Skeletal muscle cell (primary cell): Measurements from ENCODE around the gene PLXNB1.

Experiments
- DNase-seq: peaks from one replicate; pipeline ENCODE4 v3.0.0-alpha.2; 2010; ENCODE audit warnings: low read depth
- H3K4me3 ChIP-seq: 2 replicates; pipeline ENCODE4 v1.5.1; 2011; ENCODE audit warnings: low read depth, mild to moderate bottlenecking, control low read depth, low read length, moderate library complexity

Gene PLXNB1

GRCh38 chr3:48423883-48424695 lies 5.8 kb downstream of the PLXNB1 start:
- H3K4me3 ChIP-seq, result no peak overlapping the region
- no peak for DNase-seq

- H3K4me3 ChIP-seq, result no peak overlapping the region
- no peak for DNase-seq
Measured at GRCh38 chr3:48423241-48423882, 6.5 kb downstream of the PLXNB1 start.

- H3K4me3 ChIP-seq, result no peak overlapping the region
- DNase-seq, result no peak
Measured at GRCh38 chr3:48422681-48423080, 7.2 kb downstream of the PLXNB1 start.

GRCh38 chr3:48422272-48422671 lies 7.6 kb downstream of the PLXNB1 start:
- DNase-seq, result no peak
- no peak overlapping the region for H3K4me3 ChIP-seq

GRCh38 chr3:48420561-48420960 lies 9.3 kb downstream of the PLXNB1 start:
- no peak for DNase-seq

GRCh38 chr3:48419597-48419996 lies 10.3 kb downstream of the PLXNB1 start:
- H3K4me3 ChIP-seq, result no peak overlapping the region
- DNase-seq, result no peak

More at GRCh38 chr3:48420561-48420960, 9.3 kb downstream of the PLXNB1 start:
- no peak overlapping the region for H3K4me3 ChIP-seq

- no peak for DNase-seq
Measured at GRCh38 chr3:48419149-48419548, 10.7 kb downstream of the PLXNB1 start.

GRCh38 chr3:48418651-48419050 lies 11.2 kb downstream of the PLXNB1 start:
- no peak for DNase-seq
- H3K4me3 ChIP-seq, result no peak overlapping the region

More at GRCh38 chr3:48419149-48419548, 10.7 kb downstream of the PLXNB1 start:
- no peak overlapping the region for H3K4me3 ChIP-seq

GRCh38 chr3:48418140-48418539 lies 11.7 kb downstream of the PLXNB1 start:
- H3K4me3 ChIP-seq, result no peak overlapping the region

GRCh38 chr3:48417529-48418108 lies 12.3 kb downstream of the PLXNB1 start:
- no peak for DNase-seq
- no peak overlapping the region for H3K4me3 ChIP-seq

More at GRCh38 chr3:48418140-48418539, 11.7 kb downstream of the PLXNB1 start:
- no peak for DNase-seq

GRCh38 chr3:48416546-48416945 lies 13.3 kb downstream of the PLXNB1 start:
- no peak overlapping the region for H3K4me3 ChIP-seq
- no peak for DNase-seq

GRCh38 chr3:48416091-48416505 lies 13.8 kb downstream of the PLXNB1 start:
- H3K4me3 ChIP-seq, result no peak overlapping the region
- DNase-seq, result no peak

- no peak overlapping the region for H3K4me3 ChIP-seq
- no peak for DNase-seq
Measured at GRCh38 chr3:48415251-48415953, 14.5 kb downstream of the PLXNB1 start.

GRCh38 chr3:48414376-48415250 lies 15.3 kb downstream of the PLXNB1 start:
- H3K4me3 ChIP-seq, result no peak overlapping the region
- no peak for DNase-seq

GRCh38 chr3:48413611-48414010 lies 16.3 kb downstream of the PLXNB1 start:
- no peak overlapping the region for H3K4me3 ChIP-seq
- no peak for DNase-seq

- H3K4me3 ChIP-seq, result no peak overlapping the region
- no peak for DNase-seq
Measured at GRCh38 chr3:48413086-48413485, 16.8 kb downstream of the PLXNB1 start.

GRCh38 chr3:48412375-48413001 lies 17.4 kb downstream of the PLXNB1 start:
- H3K4me3 ChIP-seq, result no peak overlapping the region
- DNase-seq, result no peak

- no peak for DNase-seq
Measured at GRCh38 chr3:48411606-48412374, 18.1 kb downstream of the PLXNB1 start.

More at GRCh38 chr3:48411606-48412374, 18.1 kb downstream of the PLXNB1 start:
- no peak overlapping the region for H3K4me3 ChIP-seq
